NCI-H345 treated with DMSO at 0.1 percent for 48 hours (cell line): ENCODE measurements around the gene CRYGN.

ENCODE experiments used
- DNase-seq: peaks from one replicate; lab custom pipeline; 2025; ENCODE audit not compliant: unreplicated experiment; lab: John Stamatoyannopoulos, UW

Gene CRYGN

GRCh38 chr7:151408839-151409666, 30.9 kb downstream of the CRYGN start:
- DNase-seq: no peak

- no peak for DNase-seq
These were observed 31.5 kb downstream of the CRYGN start for GRCh38 chr7:151408498-151408838.

GRCh38 chr7:151406886-151407583, 32.9 kb downstream of the CRYGN start:
- no peak for DNase-seq

- no peak for DNase-seq
These were observed 33.7 kb downstream of the CRYGN start for GRCh38 chr7:151406051-151406875.

- DNase-seq: no peak
These were observed 34.4 kb downstream of the CRYGN start for GRCh38 chr7:151405588-151405987.

GRCh38 chr7:151405056-151405455, 34.9 kb downstream of the CRYGN start:
- DNase-seq: no peak

GRCh38 chr7:151404216-151405011, 35.5 kb downstream of the CRYGN start:
- DNase-seq: no peak

GRCh38 chr7:151403764-151404163, 36.2 kb downstream of the CRYGN start:
- DNase-seq: no peak

DNA sequence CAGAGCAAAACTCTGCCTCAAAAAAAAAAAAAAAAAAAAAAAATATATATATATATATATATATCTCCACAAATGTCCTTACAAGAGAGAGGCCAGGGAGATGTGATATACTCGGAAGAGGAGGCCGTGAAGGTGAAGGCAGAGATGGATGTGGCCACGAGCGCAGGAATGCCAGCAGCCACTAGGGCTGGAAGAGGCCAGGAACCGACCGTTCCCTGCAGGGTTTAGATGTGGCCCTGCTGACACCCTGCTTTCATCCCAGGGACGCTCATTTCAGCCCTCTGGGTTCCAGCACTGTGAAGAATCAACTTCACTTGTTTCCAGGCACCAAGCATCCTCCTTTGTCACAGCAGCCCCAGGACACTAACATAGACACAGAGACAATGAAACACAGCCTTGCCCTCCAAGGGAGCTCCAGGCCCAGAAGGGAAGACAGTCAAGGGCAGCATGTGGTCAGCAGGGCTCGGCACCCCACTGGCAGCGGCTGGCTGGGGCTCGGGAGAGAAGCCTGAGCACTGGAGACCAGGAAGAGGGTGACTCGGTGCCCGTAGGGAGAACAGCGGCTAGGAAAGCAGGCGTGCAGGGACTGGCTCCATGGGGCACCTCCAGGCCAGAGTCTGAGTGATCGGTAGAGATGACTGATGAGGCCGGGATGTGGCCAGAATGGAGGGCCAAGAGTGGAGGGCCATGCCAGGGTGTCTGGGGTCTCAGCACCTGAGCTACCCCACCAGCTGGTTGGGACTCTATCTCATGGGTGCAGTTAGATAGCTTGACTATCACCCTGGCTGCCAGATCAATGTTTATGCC, 37.7 kb downstream of the CRYGN start:
- DNase-seq: no peak

DNA sequence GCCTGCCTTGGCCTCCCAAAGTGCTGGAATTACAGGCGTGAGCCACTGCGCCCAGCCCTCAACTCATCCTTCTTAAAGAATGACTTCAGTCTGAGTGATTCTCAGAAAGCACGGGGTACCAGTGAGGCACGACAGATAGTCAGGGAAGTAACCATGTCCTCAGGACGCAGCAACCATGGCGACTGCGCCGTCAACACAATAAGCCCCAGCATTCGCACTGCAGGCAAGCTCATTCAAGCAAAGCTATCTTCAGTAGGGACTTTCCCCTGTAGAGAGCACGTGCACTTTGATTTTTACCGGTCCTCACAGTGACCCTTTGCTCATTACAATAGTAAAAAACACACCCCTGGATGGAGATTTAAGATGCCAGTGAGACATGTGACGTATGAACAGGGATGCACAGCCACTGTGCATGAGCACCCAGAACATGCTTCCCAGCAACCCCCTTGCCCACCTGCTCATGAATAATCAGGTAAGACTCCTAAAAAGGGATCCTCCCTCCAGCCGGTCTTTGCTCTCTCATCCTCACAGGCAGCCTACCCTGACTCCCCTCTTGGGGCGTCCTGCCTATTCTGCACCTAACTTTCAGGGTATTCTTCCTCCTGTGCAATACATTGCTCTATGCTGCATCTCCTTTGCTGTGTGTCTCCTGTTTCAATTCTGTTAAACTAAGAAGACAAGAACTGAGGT, 39.2 kb downstream of the CRYGN start:
- DNase-seq: no peak

DNA sequence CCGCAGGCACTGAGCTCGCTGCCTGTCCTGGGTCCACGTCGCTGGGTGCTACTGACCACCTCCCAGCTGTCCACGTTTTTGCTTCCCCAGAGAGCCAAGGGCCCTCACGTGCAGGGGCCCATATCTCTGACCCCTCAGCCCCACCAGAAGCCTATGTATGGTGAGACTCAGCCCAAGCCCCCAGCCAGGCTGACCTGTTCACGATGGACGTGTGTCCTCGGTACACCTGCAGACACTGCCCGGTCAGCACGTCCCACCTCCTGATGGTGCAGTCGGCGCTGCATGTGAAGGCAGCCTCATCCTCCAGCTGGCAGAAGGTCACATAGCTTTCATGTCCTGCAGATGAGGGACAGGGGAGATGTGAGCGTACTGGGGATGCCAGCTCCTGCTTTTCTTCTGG, 40.0 kb downstream of the CRYGN start:
- no peak for DNase-seq

DNA sequence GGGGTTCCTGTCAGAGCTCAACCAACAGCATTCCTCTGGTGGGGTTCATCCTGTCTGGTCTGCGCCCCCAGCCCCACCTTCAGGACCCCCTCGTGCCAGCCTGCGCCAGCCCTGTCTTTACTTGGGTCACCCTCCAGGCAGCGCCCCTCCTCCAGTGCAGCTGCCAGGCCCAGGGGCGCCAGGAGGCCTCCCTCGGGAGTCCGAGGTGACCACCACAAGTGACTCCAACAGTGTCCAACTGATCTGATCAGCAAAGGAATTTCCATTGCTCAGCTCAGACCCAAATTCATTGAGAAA, 40.7 kb downstream of the CRYGN start:
- DNase-seq: no peak

DNA sequence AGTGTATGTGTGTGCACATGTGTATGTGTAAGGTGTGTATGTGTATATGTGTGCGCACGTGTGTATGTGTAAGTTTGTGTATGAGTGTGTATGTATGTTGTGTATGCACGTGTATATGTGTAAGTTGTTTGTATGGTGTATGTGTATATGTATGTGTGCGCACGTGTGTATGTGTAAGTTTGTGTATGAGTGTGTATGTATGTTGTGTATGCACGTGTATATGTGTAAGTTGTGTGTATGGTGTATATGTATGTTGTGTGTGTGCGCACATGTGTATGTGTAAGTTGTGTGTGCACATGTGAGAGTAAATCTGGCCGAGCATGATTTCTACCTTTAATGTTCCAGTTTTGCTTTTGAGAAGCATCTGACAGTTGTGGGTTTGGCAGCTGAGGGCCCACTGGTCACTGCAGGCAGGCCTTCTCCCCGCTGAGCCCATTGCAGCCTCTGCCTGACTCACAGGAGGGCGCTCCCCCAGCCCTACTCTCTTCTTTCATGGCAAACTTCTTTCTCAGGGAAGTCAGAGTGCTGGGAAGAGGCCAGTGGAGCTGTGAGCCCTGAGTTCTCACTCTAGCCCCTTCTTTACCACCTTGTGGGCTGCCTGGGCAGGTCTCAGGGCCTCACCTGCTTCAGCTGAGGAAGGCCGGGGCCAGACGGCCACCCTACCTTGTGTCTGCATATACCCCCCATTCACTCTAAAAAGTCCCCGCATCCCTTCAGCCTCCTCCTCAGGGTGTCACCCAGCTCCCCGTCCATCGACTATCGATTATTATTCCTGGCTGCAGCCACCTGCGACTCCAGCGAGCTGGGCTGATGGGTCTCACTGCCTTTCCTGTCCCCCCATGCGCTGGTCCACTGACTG, 41.3 kb downstream of the CRYGN start:
- no peak for DNase-seq

GRCh38 chr7:151397026-151397425, 42.9 kb downstream of the CRYGN start:
- DNase-seq: no peak

- DNase-seq: no peak
These were observed 43.5 kb downstream of the CRYGN start for GRCh38 chr7:151396328-151396970.

DNA sequence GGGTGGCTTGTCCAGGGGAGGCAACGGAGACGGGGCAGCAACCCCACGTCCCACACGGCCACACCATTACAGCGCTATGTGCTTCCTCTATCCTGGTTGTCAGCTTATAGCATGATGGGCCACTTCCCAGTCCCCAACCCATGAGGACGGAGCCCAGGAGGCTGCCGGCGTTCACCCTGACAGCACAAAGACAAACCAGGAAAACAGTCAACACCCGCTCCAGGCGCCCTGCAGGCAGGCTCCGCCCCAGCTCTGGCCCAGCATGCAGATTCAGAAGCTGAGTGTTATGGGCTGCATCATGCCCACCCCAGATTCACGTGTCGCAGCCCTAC, 44.9 kb downstream of the CRYGN start:
- DNase-seq: no peak

GRCh38 chr7:151394076-151395035, 45.6 kb downstream of the CRYGN start:
- DNase-seq: no peak
